ENCODE measurements around the gene CAGE1.

GRCh38 chr6:7373739-7374138 lies 15.8 kb downstream of the CAGE1 start:
- no peak for TF ChIP-seq CTCF (IDR thresholded peaks at IDR 0.05 in 4 of 5, conservative IDR thresholded peaks at IDR 0.05 in 1 of 5)
- TF ChIP-seq POLR2A (IDR thresholded peaks at IDR 0.05) = no peak
